Transverse colon (tissue), 4 donors: ENCODE data around the gene CYSRT1.

Experiments
- CTCF ChIP-seq, 5 experiments: fragments of 200-600 bp in 3 of 5; fragments of 450-650 bp in 2 of 5; sonication (generic) in 3 of 5; IDR thresholded peaks; 1 replicate in 2 of 5; 2 replicates in 3 of 5; pipeline ENCODE4 v1.5.1; 2016 to 2017; ENCODE audit warnings: antibody characterized with exemption in 5 of 5, inconsistent platforms in 3 of 5, mild to moderate bottlenecking in 2 of 5, moderate library complexity in 1 of 5
- POLR2A ChIP-seq: fragments of 450-650 bp; IDR thresholded peaks from one replicate; pipeline ENCODE4 v1.6.1; 2016; ENCODE audit warnings: antibody characterized with exemption, mild to moderate bottlenecking, moderate library complexity
- POLR2AphosphoS5 ChIP-seq, 3 donors: sonication (generic); formaldehyde crosslinking; IDR thresholded peaks; one replicate each; pipeline ENCODE4 v1.6.1; 2016; ENCODE audit warnings: antibody characterized with exemption in 3 of 3

- TF ChIP-seq CTCF (IDR thresholded peaks at IDR 0.05) = no peak
- TF ChIP-seq POLR2AphosphoS5 (IDR thresholded peaks at IDR 0.05) = no peak
- TF ChIP-seq POLR2A = no peak
Measured at GRCh38 chr9:137271696-137272076, 46.7 kb downstream of the CYSRT1 start.
